ENCODE data around the gene ADCY5. TPM values are rescaled to one million over a fixed set of nuclear protein-coding genes. Genes with fewer than 3 reads are reported as not detected.

The ADCY5 gene
- total RNA-seq, 1 donor from 2014 or later = 4.0 TPM

GRCh38 chr3:123385981-123386380 lies 62.9 kb downstream of the ADCY5 start:
- no peak for DNase-seq

- DNase-seq = no peak
These were observed 63.4 kb downstream of the ADCY5 start for GRCh38 chr3:123385499-123385898.

- no peak for DNase-seq
These were observed 63.9 kb downstream of the ADCY5 start for GRCh38 chr3:123385001-123385401.

GRCh38 chr3:123384256-123384655 lies 64.6 kb downstream of the ADCY5 start:
- DNase-seq = no peak

- no peak for DNase-seq
These were observed 65.5 kb downstream of the ADCY5 start for GRCh38 chr3:123383091-123384053.

GRCh38 chr3:123380261-123380660 lies 68.6 kb downstream of the ADCY5 start:
- no peak for DNase-seq

- DNase-seq = no peak
These were observed 69.7 kb downstream of the ADCY5 start for GRCh38 chr3:123379041-123379830.

GRCh38 chr3:123378409-123378915 lies 70.4 kb downstream of the ADCY5 start:
- DNase-seq = no peak

- no peak for DNase-seq
These were observed 71.6 kb downstream of the ADCY5 start for GRCh38 chr3:123377243-123377740.

- DNase-seq = no peak
These were observed 72.2 kb downstream of the ADCY5 start for GRCh38 chr3:123376451-123377242.

GRCh38 chr3:123375014-123375940 lies 73.6 kb downstream of the ADCY5 start:
- no peak for DNase-seq

- no peak for DNase-seq
These were observed 74.9 kb downstream of the ADCY5 start for GRCh38 chr3:123374016-123374415.

GRCh38 chr3:123373474-123373987 lies 75.4 kb downstream of the ADCY5 start:
- DNase-seq = no peak

GRCh38 chr3:123372686-123373473 lies 76.0 kb downstream of the ADCY5 start:
- no peak for DNase-seq

- no peak for DNase-seq
These were observed 76.8 kb downstream of the ADCY5 start for GRCh38 chr3:123371859-123372685.

- DNase-seq = no peak
These were observed 77.5 kb downstream of the ADCY5 start for GRCh38 chr3:123371426-123371825.

- DNase-seq = no peak
These were observed 78.1 kb downstream of the ADCY5 start for GRCh38 chr3:123370819-123371218.

- DNase-seq = no peak
These were observed 79.8 kb downstream of the ADCY5 start for GRCh38 chr3:123369085-123369484.

Data from skin of body (tissue), 2 donors.